Neuronal stem cell (in vitro differentiated cells): ENCODE results near the gene GUCA1A.

Experiments used
- DNase-seq: peaks from one replicate; pipeline ENCODE4 v3.0.0-alpha.2; 2013; ENCODE audit warnings: low spot score
- H2AFZ ChIP-seq: one replicate; pipeline ENCODE4 v1.6.1; 2013; ENCODE audit warnings: mild to moderate bottlenecking, low read length, inconsistent platforms
- H2AK5ac ChIP-seq: 2 replicates; pipeline ENCODE4 v1.6.1; 2013; ENCODE audit warnings: low read depth, mild to moderate bottlenecking, inconsistent platforms, low read length, moderate library complexity, mixed read lengths
- H2BK120ac ChIP-seq: 2 replicates; pipeline ENCODE4 v1.6.1; 2013; ENCODE audit warnings: low read depth, mild to moderate bottlenecking, inconsistent platforms, low read length, moderate library complexity, mixed read lengths
- H2BK12ac ChIP-seq: one replicate; pipeline ENCODE4 v1.6.1; 2013; ENCODE audit warnings: low read length, inconsistent platforms
- H2BK15ac ChIP-seq: 2 replicates; pipeline ENCODE4 v1.6.1; 2013; ENCODE audit warnings: mild to moderate bottlenecking, low read length, inconsistent platforms, mixed read lengths
- H2BK5ac ChIP-seq: one replicate; pipeline ENCODE4 v1.6.1; 2013; ENCODE audit warnings: inconsistent platforms, mild to moderate bottlenecking, low read length, moderate library complexity
- H3K14ac ChIP-seq: one replicate; pipeline ENCODE4 v1.6.1; 2013; ENCODE audit warnings: low read length, inconsistent platforms
- H3K18ac ChIP-seq: 2 replicates; pipeline ENCODE4 v1.6.1; 2013; ENCODE audit warnings: low read length, inconsistent platforms
- H3K23ac ChIP-seq: 2 replicates; pipeline ENCODE4 v1.6.1; 2013; ENCODE audit warnings: low read depth, mild to moderate bottlenecking, mixed read lengths, low read length, inconsistent platforms; ENCODE audit not compliant: poor library complexity
- H3K27ac ChIP-seq: replicated peaks from 3 replicates; pipeline ENCODE4 v1.5.1; 2013; ENCODE audit warnings: low read length, inconsistent platforms
- H3K27me3 ChIP-seq, 3 experiments: 2 replicates each; pipeline ENCODE4 v1.6.1; 2013; ENCODE audit warnings: low read length in 3 of 3, mild to moderate bottlenecking in 2 of 3, inconsistent platforms in 1 of 3, low read depth in 1 of 3, mixed read lengths in 1 of 3, moderate library complexity in 1 of 3; ENCODE audit not compliant: control insufficient read depth in 3 of 3, insufficient read depth in 3 of 3
- H3K36me3 ChIP-seq, 2 donors: replicated peaks in 1 of 2; 2 replicates each; pipeline ENCODE4 v1.6.1; 2013; ENCODE audit warnings: low read length in 2 of 2; ENCODE audit not compliant: control insufficient read depth in 2 of 2, insufficient read depth in 2 of 2
- H3K4ac ChIP-seq: 2 replicates; pipeline ENCODE4 v1.6.1; 2013; ENCODE audit warnings: inconsistent platforms, mild to moderate bottlenecking, low read length, moderate library complexity
- H3K4me1 ChIP-seq, 2 donors: 1 replicate in 1 of 2; 2 replicates in 1 of 2; pipeline ENCODE4 v1.6.1; 2013; ENCODE audit warnings: low read length in 2 of 2, low read depth in 1 of 2; ENCODE audit not compliant: control insufficient read depth in 2 of 2, insufficient read depth in 1 of 2
- H3K4me2 ChIP-seq: one replicate; pipeline ENCODE4 v1.6.1; 2013; ENCODE audit warnings: mild to moderate bottlenecking, low read length, inconsistent platforms; ENCODE audit not compliant: insufficient read depth, poor library complexity, severe bottlenecking
- H3K4me3 ChIP-seq, 2 donors: 2 replicates each; pipeline ENCODE4 v1.5.1; 2013; ENCODE audit warnings: low read length in 2 of 2, mild to moderate bottlenecking in 2 of 2, inconsistent platforms in 1 of 2, moderate library complexity in 1 of 2
- H3K79me1 ChIP-seq: one replicate; pipeline ENCODE4 v1.6.1; 2013; ENCODE audit warnings: low read depth, mild to moderate bottlenecking, inconsistent platforms, low read length, moderate library complexity
- H3K9ac ChIP-seq: one replicate; pipeline ENCODE4 v1.6.1; 2013; ENCODE audit warnings: mild to moderate bottlenecking, low read depth, low read length, inconsistent platforms; ENCODE audit not compliant: poor library complexity
- H3K9me3 ChIP-seq, 2 donors: replicated peaks in 1 of 2; 2 replicates each; pipeline versions ENCODE3 to v1.6.1; 2013; ENCODE audit warnings: low read length in 2 of 2, mild to moderate bottlenecking in 2 of 2, inconsistent platforms in 1 of 2, low read depth in 1 of 2, mixed read lengths in 1 of 2, moderate library complexity in 1 of 2; ENCODE audit not compliant: control insufficient read depth in 2 of 2, insufficient read depth in 1 of 2
- H4K8ac ChIP-seq: one replicate; pipeline ENCODE4 v1.6.1; 2013; ENCODE audit warnings: low read depth, mild to moderate bottlenecking, inconsistent platforms, low read length, moderate library complexity
- H4K91ac ChIP-seq: one replicate; pipeline ENCODE4 v1.6.1; 2013; ENCODE audit warnings: low read length, low read depth, mild to moderate bottlenecking, inconsistent platforms; ENCODE audit not compliant: poor library complexity
- WGBS, 2 donors: extraction: QIAGEN DNeasy Blood & Tissue Kit; methylation state at CpG; one replicate each; pipeline ENCODE4 v1.1.7; 2013; ENCODE audit warnings: missing lambda C conversion rate in 2 of 2, mixed read lengths in 1 of 2; ENCODE audit not compliant: insufficient read length in 2 of 2, insufficient replicate concordance in 1 of 2; ENCODE audit errors: extremely low coverage in 2 of 2; 5-methylcytosine and 5-hydroxymethylcytosine counted together

The GUCA1A gene

DNA sequence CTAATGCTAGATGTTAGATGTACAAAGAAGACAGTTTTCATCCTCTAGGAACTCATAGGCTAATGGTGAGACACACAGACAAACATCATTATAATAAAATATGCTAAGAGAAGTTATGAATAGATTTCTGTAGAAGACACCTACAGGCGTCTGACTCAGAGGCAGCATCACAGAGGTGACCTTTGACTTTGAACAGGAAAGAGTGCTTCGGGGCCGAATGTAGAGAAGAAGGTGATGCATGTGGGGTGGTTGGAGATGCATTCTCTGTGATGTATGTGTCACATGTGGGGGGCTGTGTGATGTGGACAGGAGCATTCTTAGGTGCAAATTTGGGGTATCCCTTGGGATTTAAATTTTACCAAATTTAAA lies 6.8 kb downstream of the GUCA1A start:
- H2BK15ac ChIP-seq = no peak overlapping the region
- H3K9ac ChIP-seq = no peak overlapping the region
- no peaks in the 10 kb centered on the region for H3K36me3 ChIP-seq
- H3K79me1 ChIP-seq = no peaks in the 10 kb centered on the region
- H3K27me3 ChIP-seq = no peaks in the 10 kb centered on the region
- no peak overlapping the region for H2AFZ ChIP-seq
- H3K9me3 ChIP-seq = no peaks in the 10 kb centered on the region
- H3K4me3 ChIP-seq = no peak overlapping the region
- H4K91ac ChIP-seq = no peak overlapping the region
- no peak for DNase-seq
- no peak overlapping the region for H4K8ac ChIP-seq
- no CpG with 5 or more reads among the region's 3 CpGs for WGBS, 2 donors
- H3K14ac ChIP-seq = no peak overlapping the region
- H2BK12ac ChIP-seq = no peak overlapping the region
- no peak overlapping the region for H3K4ac ChIP-seq
- no peak overlapping the region for H3K18ac ChIP-seq
- no peak overlapping the region for H3K27ac ChIP-seq
- peaks cover 0 to 5% of the 10 kb centered on the region in 2 donors for H3K4me1 ChIP-seq
- no peak overlapping the region for H2BK5ac ChIP-seq
- H2BK120ac ChIP-seq = no peak overlapping the region
- no peak overlapping the region for H2AK5ac ChIP-seq
- no peak overlapping the region for H3K4me2 ChIP-seq
- H3K23ac ChIP-seq = no peak overlapping the region

DNA sequence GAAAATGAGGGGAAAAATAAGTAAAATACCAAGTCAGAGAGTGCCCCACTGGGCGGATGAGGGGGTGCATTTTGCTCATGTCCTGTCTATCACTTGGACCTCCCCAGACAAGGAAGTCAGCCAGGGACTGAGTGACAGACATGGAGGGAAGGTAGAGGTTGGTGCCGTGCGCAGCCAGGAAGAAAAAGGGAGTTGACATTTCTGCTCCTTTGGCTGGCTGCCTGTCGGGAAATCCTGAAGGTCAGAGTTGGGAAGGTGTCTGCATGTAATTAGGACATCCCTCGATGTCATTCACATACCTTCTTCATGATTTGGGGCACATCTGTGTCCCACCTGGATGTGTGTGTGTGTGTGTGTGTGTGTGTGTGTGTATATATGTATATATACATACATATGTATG lies 8.9 kb downstream of the GUCA1A start:
- Histone ChIP-seq H4K91ac (no peak overlapping the region), H2BK5ac (no peak overlapping the region), H3K36me3 (no peaks in the 10 kb centered on the region), H3K27ac (no peak overlapping the region), H3K23ac (peak overlapping the region; percentile 77), H3K4me1 (peaks cover 0 to 6% of the 10 kb centered on the region in 2 donors), H3K14ac (peak overlapping the region; percentile 82), H4K8ac (peak overlapping the region; percentile 54), H2BK15ac (no peak overlapping the region), H2AK5ac (no peak overlapping the region), H3K9ac (no peak overlapping the region), H2AFZ (no peak overlapping the region), H3K4ac (no peak overlapping the region), H3K79me1 (no peaks in the 10 kb centered on the region), H2BK12ac (no peak overlapping the region), H3K4me3 (no peak overlapping the region), H3K27me3 (no peaks in the 10 kb centered on the region), H3K4me2 (no peak overlapping the region), H3K18ac (no peak overlapping the region), H2BK120ac (no peak overlapping the region), H3K9me3 (no peaks in the 10 kb centered on the region)
- no peak for DNase-seq
- WGBS, 2 donors = no CpG with 5 or more reads among the region's 5 CpGs

DNA sequence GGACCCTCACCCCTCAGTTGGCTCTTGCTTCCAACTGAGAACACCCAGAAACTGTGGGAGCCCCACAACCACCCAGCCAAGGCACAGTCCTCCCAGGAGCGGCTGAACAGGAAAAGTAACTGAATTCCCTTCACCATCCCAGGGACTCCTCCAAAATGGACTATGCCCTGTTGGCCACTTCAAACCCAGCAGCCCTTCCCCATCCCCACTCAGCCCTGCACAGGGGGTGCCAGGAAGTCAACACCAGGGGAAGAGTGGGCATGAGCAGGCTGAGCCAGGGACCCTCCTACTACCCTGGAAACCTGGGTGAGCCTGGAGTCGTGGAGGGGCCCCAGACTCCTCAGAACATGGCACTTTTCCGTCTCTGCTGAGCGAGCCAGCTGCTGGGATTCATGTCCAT lies 11.3 kb downstream of the GUCA1A start:
- H2AFZ ChIP-seq = no peak overlapping the region
- no peak overlapping the region for H3K14ac ChIP-seq
- no peak overlapping the region for H3K23ac ChIP-seq
- peaks cover 0 to 1% of the 10 kb centered on the region in 2 donors for H3K4me1 ChIP-seq
- H2BK5ac ChIP-seq = peak overlapping the region; percentile 54
- H3K4ac ChIP-seq = no peak overlapping the region
- DNase-seq = no peak
- no peak overlapping the region for H2BK120ac ChIP-seq
- H3K4me2 ChIP-seq = no peak overlapping the region
- H4K8ac ChIP-seq = no peak overlapping the region
- no peak overlapping the region for H3K9ac ChIP-seq
- no peaks in the 10 kb centered on the region for H3K79me1 ChIP-seq
- WGBS, 2 donors = no CpG with 5 or more reads among the region's 4 CpGs
- H2BK12ac ChIP-seq = no peak overlapping the region
- no peak overlapping the region for H2BK15ac ChIP-seq
- H3K18ac ChIP-seq = peak overlapping the region; percentile 35
- H3K36me3 ChIP-seq = no peaks in the 10 kb centered on the region
- H3K27me3 ChIP-seq = no peaks in the 10 kb centered on the region
- H2AK5ac ChIP-seq = peak overlapping the region; percentile 15
- no peak overlapping the region for H4K91ac ChIP-seq
- H3K9me3 ChIP-seq = no peaks in the 10 kb centered on the region
- H3K4me3 ChIP-seq = no peak overlapping the region
- H3K27ac ChIP-seq = no peak overlapping the region

DNA sequence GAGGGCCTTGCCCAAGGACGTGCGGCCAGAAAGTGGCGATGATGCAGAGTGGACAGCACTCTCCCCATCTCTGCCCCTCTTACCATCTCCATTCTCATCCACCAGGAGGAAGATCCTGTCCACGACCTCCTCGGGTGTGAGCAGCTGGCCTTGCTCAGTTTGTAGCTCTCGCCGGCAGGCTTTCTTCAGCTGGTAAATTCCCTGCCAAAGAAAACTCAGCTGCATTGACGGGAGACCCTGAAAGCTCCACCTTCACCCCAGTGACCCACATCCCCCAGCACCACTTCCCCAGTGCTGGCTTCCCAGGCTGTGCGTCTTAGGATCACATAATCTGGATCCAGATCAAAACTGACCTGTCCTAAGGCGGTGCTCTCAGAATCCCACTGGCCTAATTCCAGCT lies 12.4 kb downstream of the GUCA1A start:
- H2BK5ac ChIP-seq = no peak overlapping the region
- no peaks in the 10 kb centered on the region for H3K9me3 ChIP-seq
- H4K8ac ChIP-seq = no peak overlapping the region
- no peak overlapping the region for H2AFZ ChIP-seq
- H3K9ac ChIP-seq = no peak overlapping the region
- H3K79me1 ChIP-seq = no peaks in the 10 kb centered on the region
- WGBS, 2 donors = no CpG with 5 or more reads among the region's 10 CpGs
- H3K4me1 ChIP-seq = peaks cover 0 to 1% of the 10 kb centered on the region in 2 donors
- H3K18ac ChIP-seq = no peak overlapping the region
- no peak overlapping the region for H2BK15ac ChIP-seq
- H3K14ac ChIP-seq = no peak overlapping the region
- H3K27me3 ChIP-seq = no peaks in the 10 kb centered on the region
- no peak overlapping the region for H4K91ac ChIP-seq
- H3K27ac ChIP-seq = no peak overlapping the region
- no peak for DNase-seq
- H2AK5ac ChIP-seq = peak overlapping the region; percentile 17
- no peak overlapping the region for H3K4me3 ChIP-seq
- H3K4ac ChIP-seq = no peak overlapping the region
- no peak overlapping the region for H3K23ac ChIP-seq
- H2BK120ac ChIP-seq = no peak overlapping the region
- no peaks in the 10 kb centered on the region for H3K36me3 ChIP-seq
- no peak overlapping the region for H2BK12ac ChIP-seq
- H3K4me2 ChIP-seq = no peak overlapping the region
